DMS 273 (cell line): ENCODE measurements around the gene URGCP.
"Not testable (repeated sequence)": the region's sequence is repeated elsewhere in the genome, so short reads cannot be mapped to it uniquely, and the experiment has no call there.

Source experiments
- DNase-seq: peaks from one replicate; lab custom pipeline; 2025; ENCODE audit not compliant: unreplicated experiment; lab: John Stamatoyannopoulos, UW

The URGCP gene

DNA sequence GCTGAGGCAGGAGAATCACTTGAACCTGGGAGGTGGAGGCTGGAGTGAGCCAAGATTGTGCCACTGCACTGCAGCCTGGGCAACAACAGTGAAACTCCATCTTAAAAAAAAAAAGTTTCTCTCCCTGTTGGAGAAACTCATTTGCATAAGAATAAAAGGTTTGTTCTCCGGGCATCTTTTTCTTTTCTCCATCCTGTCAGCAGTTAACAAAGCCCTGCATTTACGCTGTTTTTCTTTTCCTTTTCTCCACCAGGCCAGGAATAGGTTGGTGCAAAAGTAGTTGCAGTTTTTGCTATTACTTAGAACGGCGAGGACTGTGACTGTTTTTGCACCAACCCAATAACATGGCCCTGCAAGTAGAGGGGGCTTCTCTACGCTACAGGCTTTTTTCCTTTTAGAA lies 9.5 kb upstream of the URGCP start:
- no peak for DNase-seq

DNA sequence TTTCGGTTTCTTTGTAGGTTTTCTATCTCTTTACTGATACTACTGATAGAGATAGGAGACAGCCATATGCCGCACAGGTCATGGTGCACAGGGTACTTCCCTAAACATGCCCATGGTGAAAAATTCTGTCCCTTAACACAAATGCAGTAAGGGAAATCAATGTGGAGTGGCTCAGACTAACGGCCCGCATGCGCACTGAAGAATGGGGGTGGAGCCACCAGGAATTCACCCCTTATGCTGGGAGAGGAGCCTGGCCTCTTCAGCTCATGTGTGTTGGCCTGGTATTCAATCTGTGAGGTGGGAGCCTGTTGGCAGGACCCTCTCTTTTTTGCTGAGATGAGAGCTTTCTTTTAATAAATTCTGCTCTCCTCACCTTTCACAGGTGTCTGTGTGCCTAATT lies 8.4 kb upstream of the URGCP start:
- no peak for DNase-seq

DNA sequence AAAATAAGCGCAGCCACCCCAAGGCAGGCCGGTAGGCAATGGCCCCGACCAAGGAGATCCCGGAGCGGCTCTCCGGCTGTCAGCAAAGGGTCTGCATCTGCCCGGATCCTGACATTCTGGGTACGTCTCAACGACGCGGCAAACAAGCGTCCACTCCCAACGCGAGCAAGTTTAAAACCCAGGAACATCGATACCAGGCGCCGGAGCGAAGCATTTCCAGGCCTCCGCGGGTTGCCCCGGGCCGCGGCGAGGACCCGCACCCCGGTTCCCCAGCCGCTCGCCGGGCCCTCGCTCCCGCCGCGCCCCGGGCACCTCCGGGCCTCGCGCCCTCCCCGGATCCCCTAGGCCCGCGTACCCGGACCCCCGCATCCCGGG lies 453 bp downstream of the URGCP start:
- peak; percentile 83 for DNase-seq

DNA sequence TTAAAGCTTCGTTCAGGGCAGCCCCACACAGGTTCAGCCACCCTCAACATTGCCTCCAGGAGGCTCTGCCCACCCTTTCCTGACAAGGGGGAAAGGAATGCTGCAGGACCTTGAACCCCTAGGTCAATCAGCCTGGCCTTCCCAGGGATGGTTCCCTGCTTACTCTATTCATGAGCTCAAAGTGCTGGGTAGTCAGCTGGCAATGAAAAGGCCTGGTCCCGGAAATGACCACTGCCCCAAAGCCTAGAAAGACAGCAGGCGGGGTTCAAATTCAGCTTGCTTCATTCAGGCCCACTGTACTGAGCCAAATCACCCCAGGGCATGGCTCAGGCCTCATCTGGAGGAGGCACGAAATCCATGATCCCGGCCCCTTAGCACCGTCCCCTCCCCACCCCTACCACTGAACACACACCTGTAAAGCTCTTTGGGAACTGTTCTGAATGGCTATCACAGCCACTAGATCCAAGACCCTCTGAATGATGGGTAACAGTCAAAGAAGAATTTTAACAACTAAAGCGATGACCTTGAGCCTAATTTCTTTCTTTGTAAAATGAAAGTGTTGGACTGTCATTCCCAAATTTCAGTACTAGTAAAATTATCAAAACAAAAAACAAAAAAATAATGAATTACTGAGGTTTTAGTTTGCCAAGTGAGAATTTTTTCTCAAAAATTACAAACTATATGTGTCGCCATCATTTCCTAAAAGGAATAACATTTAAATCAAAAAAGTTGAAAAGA lies 1.0 kb downstream of the URGCP start:
- no peak for DNase-seq

DNA sequence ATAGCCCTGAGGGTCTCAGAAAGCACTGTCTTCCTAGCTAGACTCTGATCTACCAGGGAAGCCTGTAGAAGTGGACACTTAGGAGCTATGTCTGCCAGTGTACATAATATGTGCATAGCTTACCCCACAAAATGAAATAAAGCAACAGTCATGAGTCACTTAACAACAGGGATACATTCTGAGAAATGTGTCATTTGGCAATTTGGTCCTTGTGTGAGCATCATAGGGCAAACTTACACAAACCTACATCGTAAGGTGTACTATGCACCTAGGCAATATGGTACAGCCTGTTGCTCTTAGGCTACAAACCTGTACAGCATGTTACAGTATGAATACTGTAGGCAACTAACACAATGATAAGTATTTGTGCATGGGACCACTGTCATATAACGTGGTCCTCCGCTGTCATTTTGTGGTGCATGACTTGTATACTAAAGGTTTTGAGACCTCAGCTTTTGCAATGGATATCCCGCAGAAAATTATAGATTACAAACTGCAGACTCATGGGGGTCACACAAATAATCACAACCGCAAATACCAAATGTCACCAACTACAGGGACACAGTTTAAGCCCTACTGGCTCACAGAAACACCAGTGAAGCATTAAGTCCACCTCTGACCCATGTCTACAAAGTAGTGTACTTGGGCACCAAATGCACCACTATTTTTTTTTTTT lies 1.7 kb downstream of the URGCP start:
- no peak for DNase-seq

DNA sequence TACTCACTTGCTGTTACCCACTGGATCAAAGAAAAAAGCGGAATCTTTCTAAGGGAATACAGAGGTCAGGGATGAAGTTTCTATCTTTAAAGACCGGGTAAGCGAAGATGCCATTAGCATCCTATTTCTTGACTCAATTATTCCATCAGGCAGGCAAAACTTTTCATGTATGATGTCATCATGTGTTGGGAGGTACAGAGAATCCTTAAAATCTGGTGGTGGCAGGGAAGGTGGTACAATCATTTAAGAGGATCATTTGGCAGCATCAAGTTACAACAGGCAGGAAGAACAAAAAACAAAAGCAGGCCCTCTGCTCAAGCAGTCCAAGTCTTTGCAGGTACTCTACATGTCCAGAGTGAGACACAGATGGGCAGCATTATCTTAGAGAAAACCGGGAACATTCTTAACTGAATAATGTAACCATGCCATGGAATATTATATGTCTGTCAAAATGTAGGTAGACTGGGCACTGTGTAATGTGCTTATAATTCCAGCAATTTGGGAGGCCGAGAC lies 3.8 kb downstream of the URGCP start:
- DNase-seq, result no peak

DNA sequence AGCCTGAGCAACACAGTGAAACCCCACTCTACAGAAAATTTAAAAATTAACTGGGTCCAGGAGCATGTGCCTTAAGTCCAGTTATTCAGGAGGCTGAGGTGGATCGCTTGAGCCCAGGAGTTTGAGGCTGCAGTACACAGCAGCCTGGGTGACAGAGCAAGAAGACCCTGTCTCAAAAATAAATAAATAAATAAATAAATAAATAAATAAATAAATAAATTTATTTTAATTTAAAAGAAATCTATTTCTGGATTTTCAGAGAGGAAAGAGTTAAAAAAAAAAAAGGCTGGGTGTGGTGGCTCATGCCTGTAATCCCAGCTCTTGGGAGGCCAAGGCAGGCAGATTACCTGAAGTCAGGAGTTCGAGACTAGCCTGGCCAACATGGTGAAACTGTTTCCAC lies 7.8 kb downstream of the URGCP start:
- DNase-seq, result not testable (repeated sequence)

DNA sequence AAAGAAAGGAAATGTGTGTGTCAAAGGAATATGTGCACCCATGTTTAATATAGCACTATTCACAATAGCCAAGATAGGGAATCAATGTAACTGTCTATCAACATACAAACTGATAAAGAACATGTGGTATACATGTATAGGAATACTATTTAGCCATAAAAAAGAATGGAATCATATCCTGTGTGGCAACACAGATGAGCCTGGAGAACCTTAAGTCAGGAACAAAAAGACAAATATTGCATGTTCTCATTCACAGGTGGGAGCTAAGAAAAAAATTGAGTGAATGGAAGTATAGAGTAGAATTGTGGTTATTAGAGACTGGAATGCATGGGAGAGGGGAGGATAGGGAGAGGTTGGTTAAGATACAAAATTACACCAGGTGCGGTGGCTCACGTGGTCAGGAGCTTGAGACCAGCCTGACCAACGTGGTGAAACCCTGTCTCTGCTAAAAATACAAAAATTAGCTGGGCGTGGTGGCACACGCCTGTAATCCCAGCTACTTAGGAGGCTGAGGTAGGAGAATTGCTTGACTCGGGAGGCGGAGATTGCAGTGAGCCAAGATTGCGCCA lies 10.5 kb downstream of the URGCP start:
- DNase-seq, result no peak

DNA sequence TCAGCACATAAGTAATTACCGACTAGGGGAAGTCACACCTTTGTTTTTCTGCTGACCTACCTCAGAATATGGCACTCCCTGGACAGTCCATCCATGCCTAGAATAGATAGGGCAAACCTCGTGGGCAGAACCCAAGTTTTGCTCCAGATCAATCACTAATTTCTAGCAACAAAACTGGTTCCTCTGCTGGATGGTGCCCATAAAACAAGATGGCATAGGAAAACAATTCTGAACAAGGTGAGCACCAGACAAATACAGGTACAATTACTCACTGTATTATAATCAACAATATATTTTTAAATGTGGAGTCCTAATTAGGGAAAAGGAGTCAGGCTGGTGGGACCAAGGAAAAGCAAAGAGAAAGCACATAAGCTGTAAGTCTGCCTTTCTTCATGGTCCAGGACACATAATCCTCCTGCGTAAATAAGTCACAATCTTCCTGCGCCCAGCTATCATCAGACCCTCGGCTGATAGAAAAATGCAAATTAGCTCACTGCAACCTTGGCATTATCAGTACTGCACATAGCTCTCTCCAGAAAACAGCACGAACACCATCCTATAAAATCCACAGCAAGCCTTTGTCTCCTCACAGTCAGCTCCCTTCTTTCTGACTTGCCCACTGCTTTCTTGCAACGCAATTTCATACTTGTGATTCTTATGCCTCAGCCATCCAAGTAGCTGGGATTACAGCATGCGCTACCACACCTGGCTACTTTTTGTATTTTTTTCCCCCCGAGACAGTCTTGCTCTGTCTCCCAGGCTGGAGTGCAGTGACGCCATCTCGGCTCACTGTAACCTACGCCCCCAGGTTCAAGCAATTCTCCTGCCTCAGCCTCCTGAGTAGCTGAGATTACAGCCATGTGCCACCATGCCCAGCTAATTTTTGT lies 15.1 kb downstream of the URGCP start:
- no peak for DNase-seq

DNA sequence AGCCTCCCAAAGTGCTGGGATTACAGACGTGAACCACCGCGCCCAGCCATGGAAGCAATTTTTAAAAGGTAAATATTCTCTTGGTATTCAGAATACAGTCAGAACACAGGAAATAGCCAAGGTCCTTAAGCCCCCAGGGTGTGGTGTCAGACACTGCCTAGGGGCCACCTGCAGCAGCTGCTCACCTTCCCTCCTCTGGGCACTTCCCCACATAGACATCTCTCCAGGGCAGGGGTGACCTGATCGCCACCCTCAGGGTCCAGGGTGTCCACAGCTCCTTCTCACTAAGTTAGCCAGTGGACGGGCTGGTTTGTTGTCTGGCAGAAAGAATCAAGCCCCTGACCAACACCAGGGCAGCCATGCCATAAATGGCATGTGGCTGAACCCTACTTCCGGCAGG lies 15.9 kb downstream of the URGCP start:
- no peak for DNase-seq

DNA sequence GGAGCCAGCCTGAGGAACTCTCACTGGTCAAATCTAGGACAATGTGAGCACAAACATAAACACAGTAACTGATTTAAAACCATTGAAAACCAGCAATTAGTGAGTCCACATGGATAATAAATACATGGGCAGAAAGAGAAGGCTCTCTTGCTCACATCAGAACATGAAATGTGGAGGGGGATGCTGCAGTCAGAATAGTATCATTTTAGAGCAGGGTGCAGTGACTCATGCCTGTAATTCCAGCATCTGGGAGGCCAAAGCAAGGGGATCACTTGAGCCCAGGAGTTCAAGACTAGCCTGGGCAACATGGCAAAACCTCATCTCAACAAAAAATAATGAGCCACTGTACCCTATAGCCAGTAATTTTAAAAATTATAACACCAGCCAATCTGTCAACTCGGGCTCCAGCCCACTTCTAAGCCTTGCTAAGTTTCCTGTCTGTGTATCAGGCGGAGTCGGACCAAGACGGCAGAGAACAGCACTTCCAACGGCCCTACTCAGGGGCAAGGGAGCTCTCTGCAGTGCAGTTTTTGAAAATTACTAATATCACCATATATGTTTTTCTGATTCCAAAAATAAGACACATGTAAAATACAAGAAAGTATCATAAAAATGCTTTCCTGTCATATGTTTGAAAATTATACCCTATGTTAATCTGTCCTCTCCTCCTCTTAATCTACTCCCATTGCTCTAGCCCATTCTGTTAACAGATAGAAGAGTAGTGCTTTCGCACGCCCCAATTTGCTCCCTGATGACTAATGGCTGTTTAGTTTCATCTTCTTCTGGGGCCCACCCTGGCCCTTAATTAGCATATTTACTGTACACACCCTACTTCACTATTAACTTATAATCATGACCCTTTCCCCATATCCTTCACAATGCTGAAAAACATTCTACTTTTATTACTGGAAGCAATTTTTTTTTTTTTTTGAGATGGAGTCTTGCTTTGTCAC lies 17.1 kb downstream of the URGCP start:
- DNase-seq, result no peak

DNA sequence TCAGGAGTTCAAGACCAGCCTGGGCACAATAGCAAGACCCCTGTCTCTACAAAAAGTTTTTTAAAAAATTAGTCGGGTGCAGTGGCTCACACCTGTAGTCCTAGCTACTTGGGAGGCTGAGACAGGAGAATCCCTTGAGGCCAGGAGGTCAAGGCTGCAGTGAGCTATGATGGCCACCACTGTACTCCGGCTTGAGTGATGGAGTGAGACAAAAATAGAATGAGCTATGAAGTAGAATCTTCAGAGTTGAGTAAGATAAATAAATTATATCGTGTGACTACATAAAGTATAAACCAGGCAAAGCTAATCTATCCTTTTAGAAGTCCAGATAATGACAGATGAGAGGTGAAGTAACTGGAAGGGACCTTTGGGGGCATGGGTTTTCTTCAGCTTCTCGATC lies 21.8 kb downstream of the URGCP start:
- no peak for DNase-seq

DNA sequence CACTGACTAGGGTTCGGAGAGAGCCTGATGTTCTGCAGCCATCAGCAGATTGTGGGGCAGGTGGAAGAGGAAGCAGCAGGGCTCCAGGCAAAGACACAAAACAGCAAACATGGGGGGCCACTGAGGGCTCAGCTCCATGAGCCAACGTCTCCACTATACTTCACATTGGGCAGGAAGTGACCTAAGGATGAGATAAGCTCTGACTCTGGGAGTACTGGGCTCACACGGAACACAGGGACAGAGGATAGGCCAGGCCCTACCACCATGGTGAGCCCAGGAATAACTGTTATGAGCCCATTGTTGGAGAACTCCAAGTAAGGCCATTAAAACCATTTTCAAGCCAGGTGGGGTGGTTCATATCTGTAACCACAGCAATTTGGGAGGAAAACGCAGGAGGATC lies 22.2 kb downstream of the URGCP start:
- DNase-seq, result no peak

DNA sequence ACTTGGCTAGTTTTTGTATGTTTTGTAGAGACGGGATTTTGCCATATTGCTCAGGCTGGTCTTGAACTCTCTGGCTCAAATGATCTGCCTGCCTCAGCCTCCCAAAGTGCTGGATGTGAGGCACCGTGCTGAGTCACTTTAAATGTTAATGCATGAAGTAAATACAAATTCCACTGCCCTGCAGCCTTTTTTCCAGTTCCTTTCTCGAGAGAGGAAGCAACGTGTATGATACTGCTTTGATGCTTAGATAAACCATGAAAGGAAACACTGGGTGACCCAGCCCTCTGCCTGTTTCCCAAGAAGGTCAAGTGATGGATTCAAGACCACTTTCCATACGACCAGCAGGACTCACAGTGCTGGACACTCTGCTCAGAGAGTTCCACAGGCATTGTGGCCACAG lies 25.8 kb downstream of the URGCP start:
- DNase-seq, result no peak

DNA sequence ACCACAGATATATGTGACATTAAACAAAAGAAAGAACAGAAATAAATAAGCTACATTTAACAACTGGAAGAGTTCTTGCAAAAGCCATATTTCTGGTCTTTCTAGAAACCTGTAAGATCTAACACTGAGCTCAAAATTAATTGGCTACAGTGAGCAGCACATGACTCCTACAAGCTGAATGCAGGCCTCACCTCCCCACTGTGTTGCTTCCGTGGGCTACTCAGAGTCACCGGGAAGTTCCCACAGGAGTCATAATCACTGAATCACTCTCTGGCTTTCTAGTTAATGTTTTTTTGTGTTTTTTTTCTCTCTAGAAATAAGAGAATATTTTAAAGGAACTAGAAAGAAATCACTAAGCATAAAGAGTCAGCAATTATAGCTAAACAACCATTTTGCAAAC lies 26.9 kb downstream of the URGCP start:
- no peak for DNase-seq

DNA sequence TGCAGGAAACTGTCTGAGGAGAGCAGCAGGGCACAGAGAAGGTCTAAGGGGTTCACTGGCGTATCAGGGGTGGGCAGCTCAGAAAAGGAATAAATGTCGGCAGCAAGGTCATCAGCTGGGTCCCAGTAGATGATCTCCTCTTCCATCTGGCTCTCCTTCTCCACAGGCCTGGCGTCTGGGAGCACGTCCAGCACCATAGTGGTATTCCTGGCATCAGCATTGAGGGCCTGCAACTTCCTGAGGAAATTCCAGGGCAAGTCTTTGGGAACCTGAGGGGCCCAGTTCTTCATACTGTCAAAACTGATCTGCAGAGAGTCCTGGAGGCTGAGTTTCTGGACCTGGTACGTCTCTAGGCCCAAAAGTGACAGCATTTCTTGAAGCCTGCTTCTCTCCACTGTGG lies 27.5 kb downstream of the URGCP start:
- DNase-seq, result no peak

DNA sequence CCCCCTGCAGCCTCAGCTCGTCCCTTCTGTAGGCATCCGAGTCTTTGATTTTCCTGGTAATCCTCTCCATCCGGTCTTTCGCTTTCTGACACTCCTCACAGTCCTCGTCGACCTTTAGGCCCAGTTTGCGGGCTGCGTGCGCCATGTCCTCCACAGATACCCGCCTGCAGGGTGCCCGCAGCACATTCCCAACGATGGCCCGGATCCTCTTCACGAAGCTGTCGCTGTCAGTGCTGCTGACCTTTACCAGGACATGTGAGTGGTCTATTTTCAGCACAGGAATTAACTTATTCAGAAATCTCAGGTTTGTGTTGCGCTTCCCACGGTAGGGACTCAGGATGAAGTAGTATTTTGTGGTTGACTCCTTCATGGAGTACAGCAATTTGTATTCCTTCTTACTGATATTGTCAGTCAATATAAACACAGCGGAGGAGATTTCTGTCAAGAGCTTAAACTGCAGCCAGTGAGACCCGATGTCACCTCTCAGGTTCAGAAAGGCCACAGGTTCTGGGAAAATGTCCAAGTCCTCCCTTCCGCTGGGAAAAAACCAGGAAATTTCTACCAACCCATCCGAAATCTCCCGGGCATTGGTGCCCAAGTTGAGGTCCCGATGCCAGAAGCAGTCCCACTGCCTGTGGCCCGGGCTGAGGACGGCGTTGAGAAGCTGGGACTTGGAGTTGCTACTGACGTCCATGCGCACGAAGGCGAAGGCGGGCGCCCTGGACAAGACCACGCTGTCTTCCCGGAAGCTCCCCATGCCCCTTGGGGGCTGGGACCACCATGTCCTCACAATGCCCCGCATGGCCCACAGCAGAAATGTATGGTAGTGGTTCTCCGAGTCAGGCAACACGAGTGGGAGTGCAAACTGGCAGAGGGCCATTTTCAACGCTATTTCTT lies 28.2 kb downstream of the URGCP start:
- DNase-seq, result no peak

DNA sequence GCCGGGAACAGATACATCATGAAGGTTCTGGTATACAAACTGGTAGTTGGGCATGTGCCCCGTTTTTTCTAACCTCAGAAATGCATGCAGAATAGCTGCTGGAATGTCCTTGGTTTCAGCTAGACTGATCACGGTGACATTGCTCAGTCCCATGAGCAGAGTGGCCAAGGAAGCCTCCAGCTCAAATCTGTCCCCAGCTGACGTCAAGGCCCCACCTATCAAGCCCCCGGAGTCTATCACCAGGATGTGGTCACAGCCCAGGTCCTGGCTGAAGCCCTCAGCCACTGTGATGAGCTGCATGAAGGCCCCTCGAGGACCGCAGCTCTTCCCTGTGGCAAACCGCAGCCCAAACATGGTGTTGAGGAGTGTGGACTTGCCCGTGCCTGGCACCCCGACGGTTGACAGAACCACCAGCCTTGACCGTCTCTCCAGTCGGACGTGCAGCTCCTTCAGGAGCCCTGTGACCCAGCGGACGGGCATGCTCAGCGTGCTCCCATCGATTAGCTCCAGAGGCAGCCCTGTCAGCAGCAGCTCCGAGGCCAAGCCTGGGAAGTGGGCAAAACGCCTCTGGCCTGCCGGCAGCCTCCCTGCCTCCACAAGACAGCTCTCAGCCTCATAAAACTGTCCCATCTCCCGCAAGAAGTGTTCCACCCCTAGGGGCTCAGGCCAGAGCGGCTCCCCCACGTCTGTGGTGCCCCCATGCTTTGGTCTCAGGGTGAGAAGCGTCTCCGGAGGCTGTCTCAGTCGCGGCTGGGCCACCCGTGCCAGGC lies 29.2 kb downstream of the URGCP start:
- DNase-seq, result no peak

DNA sequence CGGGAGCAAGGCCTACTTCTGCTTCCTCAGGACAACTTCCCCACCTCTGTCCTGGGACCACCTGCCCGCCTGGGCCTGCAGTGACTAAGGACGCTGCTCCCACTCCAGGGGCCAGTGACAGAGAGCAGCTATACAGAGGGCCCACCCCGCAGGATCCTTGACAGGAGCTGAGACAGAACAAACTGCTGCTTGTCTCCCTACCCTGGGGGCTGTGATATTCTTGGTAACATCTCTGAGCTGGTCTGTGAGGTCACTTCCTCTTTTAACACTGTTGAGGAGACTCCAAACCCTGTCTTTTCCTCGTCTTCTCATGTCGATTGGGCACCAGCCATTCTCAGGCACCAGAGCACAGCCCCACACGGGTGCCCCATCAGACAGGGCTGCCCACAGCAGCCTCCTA lies 30.2 kb downstream of the URGCP start:
- no peak for DNase-seq
